Smooth muscle cell (in vitro differentiated cells): Measurements from ENCODE around the gene ETV6. TPM values are rescaled to one million over a fixed set of nuclear protein-coding genes. Genes with fewer than 3 reads are reported as not detected.
A peak's percentile ranks its signal among the peaks of the same experiment; 100 is the strongest.

Experiments used
- DNase-seq: peaks from one replicate; lab custom pipeline; 2025; ENCODE audit not compliant: unreplicated experiment; lab: John Stamatoyannopoulos, UW
- H2AFZ ChIP-seq: fragments of 200-600 bp; sonication (generic); 2 replicates; pipeline ENCODE4 v1.6.0; 2016; ENCODE audit warnings: antibody characterized with exemption, low read depth, mild to moderate bottlenecking
- H3F3A ChIP-seq: fragments of 200-600 bp; sonication (generic); 2 replicates; pipeline ENCODE4 v1.6.0; 2017; ENCODE audit warnings: antibody characterized with exemption, low read depth
- H3K27ac ChIP-seq: fragments of 200-600 bp; sonication (generic); 2 replicates; pipeline ENCODE4 v1.5.1; 2016; ENCODE audit warnings: low read depth, mild to moderate bottlenecking
- H3K27me3 ChIP-seq: fragments of 200-600 bp; sonication (generic); 2 replicates; pipeline ENCODE4 v1.6.1; 2016; ENCODE audit warnings: low read depth, mild to moderate bottlenecking
- H3K36me3 ChIP-seq: fragments of 200-600 bp; sonication (generic); 2 replicates; pipeline ENCODE4 v1.5.1; 2016; ENCODE audit warnings: low read depth
- H3K4me1 ChIP-seq: fragments of 200-600 bp; sonication (generic); 2 replicates; pipeline ENCODE4 v1.5.1; 2016; ENCODE audit warnings: low read depth
- H3K4me2 ChIP-seq: fragments of 200-600 bp; sonication (generic); 2 replicates; pipeline ENCODE4 v1.6.0; 2016; ENCODE audit warnings: mild to moderate bottlenecking
- H3K4me3 ChIP-seq: fragments of 200-600 bp; sonication (generic); 2 replicates; pipeline ENCODE4 v1.5.1; 2016; ENCODE audit warnings: mild to moderate bottlenecking
- H3K79me2 ChIP-seq: fragments of 200-600 bp; sonication (generic); 2 replicates; pipeline ENCODE4 v1.6.0; 2016; ENCODE audit warnings: low read depth, mild to moderate bottlenecking
- H3K9ac ChIP-seq: fragments of 200-600 bp; sonication (generic); 2 replicates; pipeline ENCODE4 v1.6.0; 2016; ENCODE audit warnings: low read depth
- H3K9me3 ChIP-seq: fragments of 200-600 bp; sonication (generic); replicated peaks from 2 replicates; pipeline ENCODE4 v1.5.1; 2016; ENCODE audit warnings: low read depth
- H4K20me1 ChIP-seq: fragments of 200-600 bp; sonication (generic); 2 replicates; pipeline ENCODE4 v1.6.0; 2016; ENCODE audit warnings: low read depth
- CTCF ChIP-seq: fragments of 200-600 bp; sonication (generic); IDR thresholded peaks from 2 replicates; pipeline ENCODE4 v1.5.1; 2017; ENCODE audit warnings: borderline replicate concordance, mild to moderate bottlenecking, antibody characterized with exemption; ENCODE audit not compliant: insufficient read depth, poor library complexity, severe bottlenecking
- WGBS: methylation state at CpG from one replicate; pipeline ENCODE4 v1.1.7; 2016; ENCODE audit warnings: low lambda C conversion rate; 5-methylcytosine and 5-hydroxymethylcytosine counted together
- polyA plus RNA-seq: library from polyadenylated mRNA; unstranded; fragments of >200 nt; fragmentation: Nextera tagmentation; extraction: Ambion mirVana; gene quantifications from 2 replicates; pipeline ENCODE4 v1.2.1, GENCODE V29; 2016
- total RNA-seq: library from RNA; depleted of rRNA; stranded (reverse); fragments of >200 nt; gene quantifications from 2 replicates; pipeline ENCODE4 v1.2.3, GENCODE V29; 2014

ETV6 gene
- total and polyA plus RNA-seq, 2 experiments from 2014 or later: 11.5 to 23.8 TPM

- Histone ChIP-seq H3F3A (peaks cover 6% of the 10 kb centered on the region), H3K27me3 (no peaks in the 10 kb centered on the region), H3K9ac (no peak overlapping the region), H3K79me2 (peaks cover 66% of the 10 kb centered on the region), H3K36me3 (no peaks in the 10 kb centered on the region), H3K9me3 (no peaks in the 10 kb centered on the region), H3K4me1 (peaks cover 3% of the 10 kb centered on the region), H3K4me3 (no peak overlapping the region), H3K4me2 (no peak overlapping the region), H3K27ac (peak overlapping the region; percentile 39), H2AFZ (no peak overlapping the region), H4K20me1 (peaks cover 15% of the 10 kb centered on the region)
- no peak for TF ChIP-seq CTCF
- WGBS: 90% methylated on average over 3 of the region's 3 CpGs
- no peak for DNase-seq
Measured at GRCh38 chr12:11834931-11835330, 185.5 kb downstream of the ETV6 start.

- H2AFZ ChIP-seq: no peak overlapping the region
Measured at GRCh38 chr12:11836282-11837151, 187.0 kb downstream of the ETV6 start.

GRCh38 chr12:11837216-11837934, 187.9 kb downstream of the ETV6 start:
- H3K27me3 ChIP-seq: no peaks in the 10 kb centered on the region
- no peaks in the 10 kb centered on the region for H3K4me1 ChIP-seq
- DNase-seq: no peak
- H3K9ac ChIP-seq: no peak overlapping the region
- H3K36me3 ChIP-seq: no peaks in the 10 kb centered on the region
- H3K79me2 ChIP-seq: peaks cover 47% of the 10 kb centered on the region
- no peak overlapping the region for H3K4me2 ChIP-seq
- no peak overlapping the region for H3K4me3 ChIP-seq
- no peak for TF ChIP-seq CTCF
- no peak overlapping the region for H3K27ac ChIP-seq
- 100% methylated on average over 3 of the region's 3 CpGs for WGBS
- H4K20me1 ChIP-seq: peaks cover 15% of the 10 kb centered on the region
- H3K9me3 ChIP-seq: no peaks in the 10 kb centered on the region
- H2AFZ ChIP-seq: no peak overlapping the region
- peaks cover 6% of the 10 kb centered on the region for H3F3A ChIP-seq

More at GRCh38 chr12:11836282-11837151, 187.0 kb downstream of the ETV6 start:
- no peak overlapping the region for H3K27ac ChIP-seq
- no peaks in the 10 kb centered on the region for H3K4me1 ChIP-seq
- DNase-seq: no peak
- no peaks in the 10 kb centered on the region for H3K9me3 ChIP-seq
- WGBS: 82% methylated on average over 14 of the region's 14 CpGs
- TF ChIP-seq CTCF: no peak
- H3F3A ChIP-seq: peaks cover 6% of the 10 kb centered on the region
- H3K79me2 ChIP-seq: peaks cover 56% of the 10 kb centered on the region
- no peak overlapping the region for H3K4me2 ChIP-seq
- no peak overlapping the region for H3K4me3 ChIP-seq
- no peak overlapping the region for H3K9ac ChIP-seq
- no peaks in the 10 kb centered on the region for H3K36me3 ChIP-seq
- no peaks in the 10 kb centered on the region for H3K27me3 ChIP-seq
- H4K20me1 ChIP-seq: peaks cover 15% of the 10 kb centered on the region
